Memory B cell (primary cell): ENCODE results near the gene NTSR1.

Source experiments
- ATAC-seq: fragments of 150-1000 bp; cut with Tn5 transposase; 2 replicates; pipeline ENCODE4 v1.10.0; 2021; ENCODE audit warnings: low read depth, mild to moderate bottlenecking, moderate library complexity
- DNase-seq, 2 donors: peaks; one replicate each; pipeline ENCODE4 v3.0.0; 2022; ENCODE audit warnings: low spot score in 2 of 2
- H3K27ac Mint-ChIP-seq: one replicate; pipeline ENCODE4 v1.8.0; 2022; ENCODE audit warnings: mild to moderate bottlenecking, moderate library complexity, mixed read lengths
- H3K27me3 Mint-ChIP-seq: one replicate; pipeline ENCODE4 v1.8.0; 2022; ENCODE audit warnings: mixed read lengths
- H3K36me3 Mint-ChIP-seq: one replicate; pipeline ENCODE4 v1.8.0; 2022; ENCODE audit warnings: mild to moderate bottlenecking, mixed read lengths
- H3K4me1 Mint-ChIP-seq: one replicate; pipeline ENCODE4 v1.8.0; 2022; ENCODE audit warnings: mixed read lengths
- H3K4me3 Mint-ChIP-seq: one replicate; pipeline ENCODE4 v1.8.0; 2022; ENCODE audit warnings: mild to moderate bottlenecking, moderate library complexity, mixed read lengths
- H3K9me3 Mint-ChIP-seq: one replicate; pipeline ENCODE4 v1.8.0; 2022; ENCODE audit warnings: mixed read lengths

Gene NTSR1

GRCh38 chr20:62788607-62789006, 80.0 kb downstream of the NTSR1 start:
- no peaks in the 10 kb centered on the region for H3K27me3 Mint-ChIP-seq
- no peak overlapping the region for H3K27ac Mint-ChIP-seq
- no peaks in the 10 kb centered on the region for H3K36me3 Mint-ChIP-seq
- no peak overlapping the region for H3K4me3 Mint-ChIP-seq
- no peak for DNase-seq
- peaks cover 9% of the 10 kb centered on the region for H3K4me1 Mint-ChIP-seq
- ATAC-seq, result no peak
- no peaks in the 10 kb centered on the region for H3K9me3 Mint-ChIP-seq

- ATAC-seq (no peak), DNase-seq (no peak)
- Mint-ChIP-seq H3K27ac (no peak overlapping the region), H3K9me3 (no peaks in the 10 kb centered on the region), H3K27me3 (no peaks in the 10 kb centered on the region), H3K4me1 (peaks cover 9% of the 10 kb centered on the region), H3K36me3 (no peaks in the 10 kb centered on the region), H3K4me3 (no peak overlapping the region)
Observed at GRCh38 chr20:62790075-62790474, 81.4 kb downstream of the NTSR1 start.

- ATAC-seq (no peak), DNase-seq (peak; percentile 59 to 65)
- Mint-ChIP-seq H3K4me3 (no peak overlapping the region), H3K9me3 (no peaks in the 10 kb centered on the region), H3K36me3 (no peaks in the 10 kb centered on the region), H3K27me3 (no peaks in the 10 kb centered on the region), H3K4me1 (peaks cover 12% of the 10 kb centered on the region), H3K27ac (no peak overlapping the region)
Observed at GRCh38 chr20:62791301-62792181, 82.9 kb downstream of the NTSR1 start.

- Mint-ChIP-seq H3K27me3 (no peaks in the 10 kb centered on the region), H3K36me3 (no peaks in the 10 kb centered on the region), H3K4me3 (no peak overlapping the region), H3K27ac (peak overlapping the region; percentile 67), H3K4me1 (peaks cover 15% of the 10 kb centered on the region), H3K9me3 (no peaks in the 10 kb centered on the region)
- ATAC-seq (no peak), DNase-seq (no peak)
Observed at GRCh38 chr20:62792182-62792939, 83.7 kb downstream of the NTSR1 start.

- Mint-ChIP-seq H3K27ac (peak overlapping the region; percentile 85), H3K4me1 (peaks cover 18% of the 10 kb centered on the region), H3K27me3 (no peaks in the 10 kb centered on the region), H3K4me3 (peak overlapping the region; percentile 44), H3K36me3 (no peaks in the 10 kb centered on the region), H3K9me3 (no peaks in the 10 kb centered on the region)
- DNase-seq (peak in 1 of 2 donors; percentile 50), ATAC-seq (no peak)
Observed at GRCh38 chr20:62792940-62793756, 84.5 kb downstream of the NTSR1 start.

- H3K4me3 Mint-ChIP-seq, result peak overlapping the region; percentile 44
- H3K27ac Mint-ChIP-seq, result peak overlapping the region; percentile 85
- no peaks in the 10 kb centered on the region for H3K27me3 Mint-ChIP-seq
- peaks cover 4% of the 10 kb centered on the region for H3K36me3 Mint-ChIP-seq
- ATAC-seq (no peak), DNase-seq (peak in 1 of 2 donors; percentile 50)
- H3K4me1 Mint-ChIP-seq, result peaks cover 18% of the 10 kb centered on the region
- H3K9me3 Mint-ChIP-seq, result no peaks in the 10 kb centered on the region
Observed at GRCh38 chr20:62793757-62794006, 85.0 kb downstream of the NTSR1 start.

- no peaks in the 10 kb centered on the region for H3K9me3 Mint-ChIP-seq
- peak overlapping the region; percentile 85 for H3K27ac Mint-ChIP-seq
- ATAC-seq (peak; percentile 75), DNase-seq (peak; percentile 98 to 99)
- H3K4me1 Mint-ChIP-seq, result peaks cover 20% of the 10 kb centered on the region
- H3K27me3 Mint-ChIP-seq, result no peaks in the 10 kb centered on the region
- peak overlapping the region; percentile 82 for H3K4me3 Mint-ChIP-seq
- H3K36me3 Mint-ChIP-seq, result peaks cover 5% of the 10 kb centered on the region
Observed at GRCh38 chr20:62794007-62794724, 85.5 kb downstream of the NTSR1 start.

- peaks cover 7% of the 10 kb centered on the region for H3K36me3 Mint-ChIP-seq
- H3K9me3 Mint-ChIP-seq, result no peaks in the 10 kb centered on the region
- peak overlapping the region; percentile 85 for H3K27ac Mint-ChIP-seq
- no peaks in the 10 kb centered on the region for H3K27me3 Mint-ChIP-seq
- DNase-seq, result peak in 1 of 2 donors; percentile 64
- peak overlapping the region; percentile 82 for H3K4me3 Mint-ChIP-seq
- H3K4me1 Mint-ChIP-seq, result peaks cover 20% of the 10 kb centered on the region
- ATAC-seq, result no peak
Observed at GRCh38 chr20:62795023-62795761, 86.6 kb downstream of the NTSR1 start.

GRCh38 chr20:62796699-62797491, 88.3 kb downstream of the NTSR1 start:
- Mint-ChIP-seq H3K36me3 (peaks cover 9% of the 10 kb centered on the region), H3K4me3 (peak overlapping the region; percentile 93), H3K9me3 (no peaks in the 10 kb centered on the region), H3K4me1 (peaks cover 16% of the 10 kb centered on the region), H3K27ac (peak overlapping the region; percentile 90), H3K27me3 (no peaks in the 10 kb centered on the region)
- no peak for DNase-seq
- no peak for ATAC-seq

GRCh38 chr20:62797671-62798532, 89.3 kb downstream of the NTSR1 start:
- no peaks in the 10 kb centered on the region for H3K9me3 Mint-ChIP-seq
- peak overlapping the region; percentile 93 for H3K4me3 Mint-ChIP-seq
- DNase-seq, result no peak
- peaks cover 14% of the 10 kb centered on the region for H3K4me1 Mint-ChIP-seq
- peak overlapping the region; percentile 48 for H3K27ac Mint-ChIP-seq
- H3K27me3 Mint-ChIP-seq, result no peaks in the 10 kb centered on the region
- H3K36me3 Mint-ChIP-seq, result peaks cover 9% of the 10 kb centered on the region
- ATAC-seq, result no peak

GRCh38 chr20:62799036-62799435, 90.4 kb downstream of the NTSR1 start:
- Mint-ChIP-seq H3K4me1 (peaks cover 12% of the 10 kb centered on the region), H3K27me3 (no peaks in the 10 kb centered on the region), H3K4me3 (no peak overlapping the region), H3K36me3 (peaks cover 9% of the 10 kb centered on the region), H3K9me3 (no peaks in the 10 kb centered on the region), H3K27ac (no peak overlapping the region)
- no peak for DNase-seq
- ATAC-seq, result no peak

GRCh38 chr20:62799459-62799858, 90.8 kb downstream of the NTSR1 start:
- H3K36me3 Mint-ChIP-seq, result peaks cover 9% of the 10 kb centered on the region
- no peaks in the 10 kb centered on the region for H3K27me3 Mint-ChIP-seq
- H3K4me1 Mint-ChIP-seq, result peaks cover 14% of the 10 kb centered on the region
- H3K4me3 Mint-ChIP-seq, result no peak overlapping the region
- no peak overlapping the region for H3K27ac Mint-ChIP-seq
- DNase-seq (no peak), ATAC-seq (no peak)
- H3K9me3 Mint-ChIP-seq, result no peaks in the 10 kb centered on the region
